Fibroblast of the conjunctiva (primary cell): ENCODE measurements around the gene UBN2.

Experiments
- DNase-seq: peaks from one replicate; pipeline ENCODE4 v3.0.0-alpha.2; 2010; ENCODE audit warnings: low read depth

UBN2 gene

DNA sequence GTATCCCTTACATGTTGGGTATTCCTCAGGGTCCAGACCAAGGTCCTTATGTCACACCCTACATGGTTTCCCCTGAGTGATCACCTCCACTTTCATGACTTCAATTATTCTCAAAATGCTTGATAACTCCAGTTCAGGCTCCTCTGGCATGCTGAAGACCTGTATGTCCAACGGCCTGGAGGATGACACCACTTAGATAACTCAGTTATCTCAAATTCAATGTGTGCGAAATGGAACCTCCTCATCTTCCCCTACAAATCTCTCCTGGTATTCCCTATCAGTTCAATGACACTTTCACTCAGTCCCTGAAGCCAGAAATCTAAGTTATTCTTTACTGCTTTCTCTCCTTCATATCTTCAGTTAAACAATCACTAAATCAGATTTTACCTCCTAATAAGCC, 120.0 kb downstream of the UBN2 start:
- no peak for DNase-seq

DNA sequence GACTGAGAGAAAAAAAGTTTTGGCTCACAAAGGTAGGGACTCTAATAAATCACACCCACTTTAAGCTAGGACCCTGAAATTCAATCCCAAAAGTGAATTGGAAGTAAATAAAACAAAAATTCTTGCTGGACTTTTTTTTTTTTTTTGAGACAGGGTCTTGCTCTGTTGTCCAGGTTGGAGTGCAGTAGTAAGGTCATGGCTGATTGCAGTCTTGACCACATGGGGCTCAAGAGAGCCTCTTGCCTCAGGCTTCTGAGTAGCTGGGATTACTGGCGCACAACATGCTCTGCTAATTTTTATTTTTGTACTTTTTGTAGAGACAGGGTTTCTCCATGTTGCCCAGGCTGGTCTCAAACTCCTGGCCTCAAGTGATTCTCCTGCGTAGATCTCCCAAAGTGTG, 123.7 kb downstream of the UBN2 start:
- DNase-seq, result no peak

DNA sequence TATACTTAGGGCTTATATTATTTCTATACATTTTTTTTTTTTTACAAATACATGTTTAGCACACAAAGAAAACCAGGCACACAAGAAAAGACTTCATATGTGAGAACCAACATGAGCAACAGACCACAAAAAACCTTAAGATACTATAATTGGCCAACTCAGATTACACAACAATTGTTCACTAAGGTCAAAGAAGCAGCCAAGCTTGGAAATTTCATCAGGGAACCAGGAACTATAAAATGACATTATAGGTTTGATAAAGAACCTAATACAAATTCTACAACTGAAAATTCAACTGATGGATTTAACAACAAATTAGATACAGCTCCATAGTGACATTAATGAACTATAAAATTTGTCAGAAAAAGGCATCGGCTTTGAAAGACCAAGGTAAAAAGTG, 124.3 kb downstream of the UBN2 start:
- DNase-seq, result no peak
